Stimulated activated CD8-positive, alpha-beta memory T cell treated with anti-CD3 and anti-CD28 coated beads, Interleukin-15, amount 100 ng/mL, for 24 hours (primary cell): ENCODE measurements around the gene CUL2.
"Not testable (repeated sequence)": the region's sequence is repeated elsewhere in the genome, so short reads cannot be mapped to it uniquely, and the experiment has no call there.

Experiments used
- DNase-seq: peaks from one replicate; pipeline ENCODE4 v3.0.0-alpha.2; 2020; ENCODE audit warnings: low read depth

CUL2 gene

GRCh38 chr10:35019041-35020024 lies 70.8 kb downstream of the CUL2 start:
- no peak for DNase-seq

DNA sequence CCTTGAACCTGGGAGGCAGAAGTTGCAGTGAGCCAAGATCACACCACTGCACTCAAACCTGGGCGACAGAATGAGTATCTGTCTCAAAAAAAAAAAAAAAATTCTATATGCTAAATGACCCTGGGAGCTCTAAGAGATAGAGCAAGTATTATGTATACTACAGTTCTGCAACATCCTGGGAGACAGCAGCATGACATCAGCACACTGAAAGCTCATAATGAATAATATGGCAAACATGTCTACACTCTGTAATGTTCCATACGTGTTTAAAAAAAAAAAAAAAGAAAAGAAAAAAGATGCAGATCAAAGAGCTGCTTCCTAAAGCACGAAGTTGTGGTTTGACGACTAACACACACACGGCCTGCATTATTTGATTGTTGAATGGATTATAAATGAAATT lies 72.5 kb downstream of the CUL2 start:
- DNase-seq, result no peak

- DNase-seq, result no peak
These were observed 74.2 kb downstream of the CUL2 start for GRCh38 chr10:35015843-35016408.

DNA sequence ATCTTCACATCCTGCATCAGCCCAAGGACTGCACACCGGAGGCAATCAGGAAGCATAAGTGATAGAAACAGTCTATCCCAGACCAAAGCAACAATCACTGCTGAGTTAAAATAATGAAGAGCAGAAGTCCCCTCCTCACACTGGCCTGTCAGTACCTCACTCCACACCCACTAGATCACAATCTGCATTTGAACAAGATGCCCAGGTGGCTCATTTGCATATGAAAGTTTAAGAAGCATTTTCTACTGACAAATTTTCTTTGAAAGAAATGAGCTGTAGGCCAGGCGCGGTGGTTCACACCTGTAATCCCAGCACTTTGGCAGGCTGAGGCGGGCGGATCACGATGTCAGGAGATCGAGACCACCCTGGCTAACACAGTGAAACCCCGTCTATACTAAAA lies 77.4 kb downstream of the CUL2 start:
- no peak for DNase-seq

DNA sequence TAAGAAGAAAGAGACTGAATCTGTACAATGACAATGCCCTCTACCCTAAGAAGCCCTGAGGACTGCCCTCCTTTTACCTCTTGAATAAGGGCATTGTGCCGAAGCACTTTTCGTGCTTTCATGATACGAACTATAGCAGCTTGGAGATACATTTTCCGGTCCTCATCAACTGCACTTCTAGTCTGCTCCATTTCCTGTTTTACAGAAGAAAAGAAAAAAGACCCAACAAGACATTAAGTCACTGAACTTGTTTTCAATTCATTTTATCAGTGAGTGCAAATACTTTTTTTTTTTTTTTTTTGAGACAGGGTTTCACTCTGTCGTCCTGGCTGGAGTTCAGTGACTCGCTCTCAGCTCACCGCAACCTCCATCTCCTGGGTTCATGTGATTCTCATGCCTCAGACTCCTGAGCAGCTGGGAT lies 78.4 kb downstream of the CUL2 start:
- DNase-seq, result no peak

DNA sequence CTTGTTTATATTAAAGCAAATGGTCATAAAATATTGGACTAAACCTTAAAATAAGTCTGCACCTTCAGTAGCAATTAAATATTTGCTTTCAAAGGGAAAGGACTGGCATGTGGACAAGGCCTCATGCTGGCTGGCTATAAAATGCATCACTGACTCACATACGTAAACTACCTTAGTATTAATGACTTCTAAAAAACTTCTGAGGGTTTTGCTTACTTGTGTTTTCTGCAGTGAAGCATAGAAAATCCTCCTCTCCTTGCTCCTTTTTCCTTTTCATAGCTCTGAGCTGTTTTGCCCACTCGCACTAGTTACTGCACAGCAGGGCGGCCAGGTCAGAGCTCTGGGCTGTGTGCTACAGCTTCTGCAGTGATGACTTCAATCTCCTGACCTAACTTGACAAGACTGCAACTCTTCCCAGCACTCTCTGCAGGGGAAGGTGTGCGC lies 82.3 kb downstream of the CUL2 start:
- DNase-seq, result no peak

- no peak for DNase-seq
These were observed 83.3 kb downstream of the CUL2 start for GRCh38 chr10:35006836-35007235.

DNA sequence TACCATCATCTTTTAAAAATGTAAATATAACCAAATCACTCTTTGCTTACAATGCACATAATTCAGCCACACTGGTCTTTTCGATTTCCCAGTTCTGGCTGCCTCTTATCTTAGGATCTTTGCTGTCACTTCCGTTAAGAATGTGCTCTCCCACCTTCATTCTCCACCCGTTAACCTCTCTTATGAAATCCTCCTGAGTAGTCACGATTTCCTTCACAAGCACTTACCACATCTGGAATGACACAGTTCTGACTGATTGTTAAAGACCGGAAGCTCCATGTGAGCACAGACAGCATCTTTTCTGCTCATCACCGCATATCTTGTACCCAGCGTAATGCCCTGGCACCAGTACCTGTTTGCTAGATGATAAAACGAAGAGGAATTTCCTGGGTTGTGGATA lies 84.3 kb downstream of the CUL2 start:
- no peak for DNase-seq

DNA sequence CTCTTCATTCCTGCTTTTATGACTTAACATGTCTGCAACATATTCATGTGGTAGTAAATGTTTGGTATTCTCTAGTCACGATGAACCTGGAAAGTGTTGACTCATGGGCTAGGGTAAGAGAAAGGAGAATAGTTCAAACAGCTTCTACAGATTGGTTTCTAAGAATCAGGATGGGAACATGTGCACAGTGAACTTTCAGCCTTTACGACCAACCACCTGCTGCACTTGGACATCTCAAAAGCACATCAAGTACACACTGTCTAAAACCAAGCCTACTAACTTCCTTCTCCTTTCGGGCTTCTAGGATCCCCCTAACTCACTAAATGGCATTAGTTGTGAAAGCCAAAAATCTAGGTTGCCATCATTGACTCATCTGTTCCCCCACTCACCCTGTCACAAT lies 85.5 kb downstream of the CUL2 start:
- DNase-seq, result no peak

GRCh38 chr10:35003906-35004305 lies 86.2 kb downstream of the CUL2 start:
- DNase-seq, result no peak

- no peak for DNase-seq
These were observed 89.2 kb downstream of the CUL2 start for GRCh38 chr10:35000936-35001335.

- DNase-seq, result no peak
These were observed 90.6 kb downstream of the CUL2 start for GRCh38 chr10:34999532-34999931.

GRCh38 chr10:34998940-34999339 lies 91.2 kb downstream of the CUL2 start:
- no peak for DNase-seq

- no peak for DNase-seq
These were observed 93.3 kb downstream of the CUL2 start for GRCh38 chr10:34996843-34997242.

- no peak for DNase-seq
These were observed 94.2 kb downstream of the CUL2 start for GRCh38 chr10:34995925-34996324.

DNA sequence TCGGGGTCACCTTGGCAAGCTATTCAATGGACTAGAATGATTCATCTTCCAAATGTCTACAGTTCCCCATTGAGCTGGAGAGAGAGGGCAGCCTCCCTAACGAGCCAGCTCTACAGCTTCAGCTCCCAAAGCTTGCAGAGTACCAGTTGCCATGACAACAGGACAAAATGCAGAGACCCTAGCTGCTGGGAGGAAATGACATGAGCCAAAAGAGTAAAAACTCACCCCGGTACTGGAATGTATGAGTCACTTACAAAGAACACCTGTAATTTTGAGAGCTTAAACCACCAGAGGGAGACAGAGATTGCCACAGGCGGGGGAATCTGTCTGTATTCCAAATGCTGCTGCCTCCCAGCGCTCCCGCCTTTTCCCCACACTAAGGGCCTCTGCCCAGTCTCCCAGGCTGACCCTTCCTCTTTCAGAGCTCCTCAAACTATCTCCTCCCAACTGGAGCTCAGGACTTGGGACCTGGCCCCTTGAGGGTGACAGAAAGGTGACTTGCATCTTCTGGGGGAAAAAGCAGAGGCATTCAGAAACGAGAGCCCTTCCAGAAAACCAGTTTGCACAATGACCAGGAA lies 95.5 kb downstream of the CUL2 start:
- no peak for DNase-seq

GRCh38 chr10:34993782-34994181 lies 96.4 kb downstream of the CUL2 start:
- no peak for DNase-seq

- not testable (repeated sequence) for DNase-seq
These were observed 99.0 kb downstream of the CUL2 start for GRCh38 chr10:34991117-34991516.

DNA sequence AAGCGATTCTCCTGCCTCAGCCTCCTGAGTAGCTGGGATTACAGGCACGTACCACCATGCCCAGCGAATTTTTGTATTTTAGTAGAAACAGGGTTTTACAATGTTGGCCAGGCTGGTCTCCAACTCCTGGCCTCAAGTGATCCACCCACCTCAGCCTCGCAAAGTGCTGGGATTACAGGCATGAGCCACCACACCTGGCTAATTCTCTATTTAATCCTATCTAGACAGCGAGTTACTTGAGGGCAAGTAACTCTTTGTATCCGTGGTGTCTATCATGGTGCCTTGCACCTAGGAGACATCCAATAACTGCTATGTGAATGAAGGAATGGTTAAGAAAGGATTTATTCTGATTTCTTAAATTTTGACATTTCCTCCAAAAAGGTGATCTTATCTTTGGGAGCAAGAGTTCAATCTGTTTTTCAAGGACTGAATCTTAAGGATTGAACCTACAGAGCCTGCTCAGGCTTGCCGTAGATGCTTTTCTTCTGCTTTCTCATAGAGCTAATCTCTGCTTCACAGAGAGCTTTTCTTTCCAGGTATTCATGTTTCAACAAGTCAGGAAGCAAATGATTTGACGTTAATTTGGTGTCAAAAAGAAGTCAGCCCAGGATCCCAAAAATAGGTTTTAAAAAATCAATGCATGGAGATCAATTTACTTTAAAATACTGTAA lies 101.6 kb downstream of the CUL2 start:
- DNase-seq, result no peak

- no peak for DNase-seq
These were observed 104.3 kb downstream of the CUL2 start for GRCh38 chr10:34985823-34986222.

- DNase-seq, result no peak
These were observed 105.0 kb downstream of the CUL2 start for GRCh38 chr10:34985146-34985545.

GRCh38 chr10:34981844-34982243 lies 108.3 kb downstream of the CUL2 start:
- DNase-seq, result no peak

DNA sequence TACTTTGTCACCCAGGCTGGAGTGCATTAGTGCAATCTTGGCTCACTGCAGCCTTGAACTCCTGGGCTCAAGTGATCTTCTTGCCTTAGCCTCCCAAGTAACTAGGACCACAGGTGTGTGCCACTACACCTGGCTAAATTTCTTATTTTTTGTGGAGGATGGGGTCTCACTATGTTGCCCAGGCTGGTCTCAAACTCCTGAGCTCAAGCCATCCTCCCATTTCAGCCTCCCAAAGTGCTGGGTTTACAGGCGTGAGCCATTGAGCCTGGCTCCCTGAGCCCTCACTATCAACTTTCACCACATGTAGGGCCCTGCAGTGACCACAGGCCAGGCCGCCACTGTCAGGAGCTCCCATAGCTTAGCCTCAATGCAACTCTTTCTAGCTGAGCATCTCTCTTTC lies 110.2 kb downstream of the CUL2 start:
- no peak for DNase-seq
